GM10266 (cell line): ENCODE measurements around the gene VASH1.
"Not testable (repeated sequence)": the region's sequence is repeated elsewhere in the genome, so short reads cannot be mapped to it uniquely, and the experiment has no call there.

Experiments
- DNase-seq: peaks from one replicate; pipeline ENCODE4 v3.0.0; 2012; ENCODE audit errors: extremely low spot score
- TF ChIP-seq, protein P1 (sequence below): IDR thresholded peaks from 2 replicates; pipeline ENCODE4 v1.5.1; 2012; ENCODE audit warnings: mild to moderate bottlenecking, low read depth; ENCODE audit not compliant: control insufficient read depth, insufficient read depth; ENCODE audit errors: missing control alignments

Gene VASH1

DNA sequence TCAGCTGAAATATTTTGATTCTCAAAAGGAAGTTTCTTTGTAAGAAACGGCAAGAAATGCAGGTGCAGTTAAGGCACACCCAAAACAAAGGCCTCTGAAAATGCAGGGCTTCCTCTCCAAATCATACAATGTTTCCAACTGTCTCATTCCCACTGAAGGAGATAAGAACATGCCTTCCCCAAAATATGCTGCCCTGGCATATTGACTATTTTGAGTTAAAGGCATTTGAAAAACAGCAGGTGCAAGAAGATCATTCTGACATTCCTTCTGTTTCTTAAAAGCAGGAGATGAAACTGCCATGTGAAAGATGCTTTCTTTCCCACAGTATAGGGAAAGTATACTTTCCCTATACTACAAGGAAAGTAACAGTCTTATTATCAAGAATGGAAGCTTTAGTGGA, 33.4 kb upstream of the VASH1 start:
- DNase-seq = no peak
- TF ChIP-seq, protein P1, sequence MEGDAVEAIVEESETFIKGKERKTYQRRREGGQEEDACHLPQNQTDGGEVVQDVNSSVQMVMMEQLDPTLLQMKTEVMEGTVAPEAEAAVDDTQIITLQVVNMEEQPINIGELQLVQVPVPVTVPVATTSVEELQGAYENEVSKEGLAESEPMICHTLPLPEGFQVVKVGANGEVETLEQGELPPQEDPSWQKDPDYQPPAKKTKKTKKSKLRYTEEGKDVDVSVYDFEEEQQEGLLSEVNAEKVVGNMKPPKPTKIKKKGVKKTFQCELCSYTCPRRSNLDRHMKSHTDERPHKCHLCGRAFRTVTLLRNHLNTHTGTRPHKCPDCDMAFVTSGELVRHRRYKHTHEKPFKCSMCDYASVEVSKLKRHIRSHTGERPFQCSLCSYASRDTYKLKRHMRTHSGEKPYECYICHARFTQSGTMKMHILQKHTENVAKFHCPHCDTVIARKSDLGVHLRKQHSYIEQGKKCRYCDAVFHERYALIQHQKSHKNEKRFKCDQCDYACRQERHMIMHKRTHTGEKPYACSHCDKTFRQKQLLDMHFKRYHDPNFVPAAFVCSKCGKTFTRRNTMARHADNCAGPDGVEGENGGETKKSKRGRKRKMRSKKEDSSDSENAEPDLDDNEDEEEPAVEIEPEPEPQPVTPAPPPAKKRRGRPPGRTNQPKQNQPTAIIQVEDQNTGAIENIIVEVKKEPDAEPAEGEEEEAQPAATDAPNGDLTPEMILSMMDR = no peak

- no peak for DNase-seq
- TF ChIP-seq, protein P1 = no peak
Measured at GRCh38 chr14:76729258-76729657, 32.0 kb upstream of the VASH1 start.

GRCh38 chr14:76729953-76730505, 31.2 kb upstream of the VASH1 start:
- DNase-seq = no peak
- TF ChIP-seq, protein P1 = no peak

- DNase-seq = not testable (repeated sequence)
Measured at GRCh38 chr14:76734501-76734900, 26.8 kb upstream of the VASH1 start.

GRCh38 chr14:76736514-76736913, 24.8 kb upstream of the VASH1 start:
- TF ChIP-seq, protein P1 = no peak
- no peak for DNase-seq

DNA sequence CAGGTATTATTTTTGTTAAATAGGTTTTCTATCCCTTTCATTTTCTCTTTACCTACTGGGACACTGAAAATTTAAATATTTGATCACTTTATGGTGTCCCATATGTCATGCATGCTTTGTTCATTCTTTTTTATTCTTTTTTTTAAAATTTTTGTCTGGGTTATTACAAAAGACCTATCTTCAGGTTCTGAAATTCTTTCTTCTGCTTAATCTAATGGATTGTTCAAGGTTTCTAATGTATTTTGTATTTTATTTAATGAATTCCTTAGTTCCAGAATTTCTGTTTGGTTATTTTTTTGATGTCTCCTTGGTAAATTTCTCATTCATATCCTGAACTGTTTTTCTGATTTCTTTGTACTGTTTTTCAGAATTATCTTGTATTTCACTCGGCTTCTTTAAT, 20.2 kb upstream of the VASH1 start:
- TF ChIP-seq, protein P1 = no peak
- no peak for DNase-seq

- TF ChIP-seq, protein P1 = no peak
- DNase-seq = no peak
Measured at GRCh38 chr14:76742185-76742584, 19.1 kb upstream of the VASH1 start.

- TF ChIP-seq, protein P1 = no peak
- DNase-seq = no peak
Measured at GRCh38 chr14:76742966-76743365, 18.3 kb upstream of the VASH1 start.
